Stimulated activated CD4-positive, alpha-beta T cell treated with anti-CD3 and anti-CD28 coated beads, Interleukin-4, amount 100 ng/mL, for 24 hours (primary cell): ENCODE measurements around the gene NBPF3.
"Not testable (repeated sequence)": the region's sequence is repeated elsewhere in the genome, so short reads cannot be mapped to it uniquely, and the experiment has no call there.

Source experiments
- DNase-seq: peaks from one replicate; pipeline ENCODE4 v3.0.0-alpha.2; 2020

NBPF3 gene

DNA sequence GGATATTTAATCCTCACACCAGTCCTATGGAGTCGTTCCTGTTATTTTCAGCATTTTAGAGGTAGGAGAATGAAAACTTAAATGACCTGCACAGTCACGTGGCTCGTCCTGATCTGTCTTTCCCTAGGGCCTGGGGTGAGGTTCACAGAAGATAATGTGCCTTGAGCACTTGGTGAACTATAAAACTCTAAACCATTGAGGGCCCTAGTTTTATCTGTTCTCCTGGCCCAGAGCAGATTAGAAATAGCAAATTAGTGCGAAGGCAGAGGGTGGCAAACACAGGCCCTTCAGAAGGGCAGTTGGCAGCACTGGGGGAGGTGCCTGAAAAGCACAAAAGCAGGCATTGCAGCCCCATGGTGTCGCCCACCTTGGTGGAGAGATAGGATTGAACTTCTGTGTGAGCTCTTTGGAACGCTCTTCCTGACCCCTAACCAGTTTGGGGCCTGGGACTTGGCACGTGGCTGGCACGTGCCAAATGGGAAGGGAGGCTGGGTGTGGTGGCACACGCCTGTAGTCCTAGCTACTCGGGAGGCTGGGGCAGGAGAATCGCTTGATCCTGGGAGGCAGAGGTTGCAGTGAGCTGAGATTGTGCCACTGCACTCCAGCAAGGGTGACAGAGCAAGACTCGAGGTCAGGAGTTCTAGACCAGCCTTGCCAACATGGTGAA is 1.2 kb upstream of the NBPF3 start:
- not testable (repeated sequence) for DNase-seq

GRCh38 chr1:21439345-21439720 is 604 bp upstream of the NBPF3 start:
- DNase-seq: no peak

DNA sequence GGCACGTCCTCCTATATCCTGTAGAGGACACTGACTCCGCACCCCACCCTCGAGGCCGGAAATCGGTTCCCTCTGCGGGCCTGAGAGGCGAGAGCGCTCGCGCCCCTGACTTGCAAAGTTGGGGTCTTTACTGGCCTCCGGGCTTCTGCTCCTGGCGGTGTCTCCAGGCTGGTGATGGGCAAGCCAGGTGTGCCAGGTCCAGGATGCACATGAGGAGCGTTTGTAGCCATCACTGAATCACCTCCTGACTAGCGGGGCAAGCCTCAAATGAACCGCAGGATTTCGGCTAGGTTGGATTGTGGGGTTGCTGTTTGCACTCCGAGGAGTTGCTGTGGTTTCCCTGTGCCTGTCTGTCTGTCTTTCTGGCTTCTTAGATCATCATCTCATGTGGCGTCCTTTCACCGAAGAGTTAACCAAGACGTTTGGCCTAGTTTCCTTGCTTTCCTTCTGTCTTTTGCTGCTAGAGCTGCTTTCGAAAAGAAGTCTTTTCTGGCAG is 741 bp downstream of the NBPF3 start:
- peak; percentile 24 for DNase-seq

DNA sequence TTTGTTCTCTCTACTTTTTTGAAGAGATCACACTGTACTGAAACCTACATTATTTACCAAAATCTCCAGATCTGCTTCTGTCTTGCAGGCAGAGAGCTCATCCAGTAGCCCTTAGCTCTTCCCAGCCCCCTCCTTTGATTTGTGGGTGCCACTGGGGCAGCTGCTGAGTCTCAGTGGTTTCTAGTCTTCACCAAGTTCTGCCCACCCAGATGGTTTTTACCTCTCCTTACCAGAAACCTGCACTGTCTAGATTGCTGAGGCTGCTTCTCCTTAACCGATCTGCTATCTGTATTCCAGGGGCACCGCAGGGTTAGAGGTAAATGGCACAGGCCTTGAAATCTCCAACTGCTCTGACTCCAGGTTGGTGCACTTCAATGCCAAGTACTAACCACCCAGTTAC is 6.7 kb downstream of the NBPF3 start:
- DNase-seq: not testable (repeated sequence)

GRCh38 chr1:21447311-21447710 is 7.4 kb downstream of the NBPF3 start:
- no peak for DNase-seq

DNA sequence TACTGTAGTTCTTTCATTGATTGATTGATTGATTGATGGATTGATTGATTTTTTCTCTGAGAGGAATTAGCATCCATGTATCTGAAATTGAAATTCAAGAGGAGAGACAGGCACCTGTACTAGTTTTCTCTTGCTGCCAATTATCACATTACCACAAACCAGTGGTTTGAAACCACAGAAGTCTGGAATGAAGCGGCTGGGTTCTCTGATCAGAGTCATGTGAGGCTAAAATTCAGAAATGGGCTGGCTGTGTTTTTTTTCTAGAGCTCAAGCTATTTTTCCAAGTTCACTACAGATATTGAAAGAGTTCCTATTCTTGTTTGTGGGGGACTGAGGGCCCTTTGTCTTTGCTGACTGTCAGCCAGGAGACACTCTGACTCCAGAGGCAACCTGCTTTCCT is 10.0 kb downstream of the NBPF3 start:
- DNase-seq: no peak

- no peak for DNase-seq
Measured at GRCh38 chr1:21451212-21451611, 11.3 kb downstream of the NBPF3 start.

DNA sequence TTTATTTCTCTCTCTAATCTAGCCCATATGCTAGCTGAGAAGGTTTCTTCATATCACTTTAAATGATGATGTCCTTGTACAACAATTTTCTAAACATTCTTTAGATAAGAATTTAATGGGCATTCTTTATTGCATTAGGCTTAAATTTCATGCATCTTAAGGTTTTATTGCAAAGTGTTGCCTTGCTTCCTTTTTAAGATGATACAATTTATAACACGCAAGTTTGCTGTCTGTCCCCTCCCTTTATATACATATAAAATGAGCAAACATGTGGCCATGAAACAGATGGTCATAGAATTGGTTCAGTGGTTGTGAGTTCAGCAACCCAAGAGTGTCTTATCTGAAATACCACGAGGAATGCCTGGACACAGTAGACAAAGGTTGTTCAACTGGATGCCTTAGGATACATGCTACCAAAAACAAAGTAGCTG is 12.1 kb downstream of the NBPF3 start:
- DNase-seq: no peak

- not testable (repeated sequence) for DNase-seq
Measured at GRCh38 chr1:21453964-21454614, 14.2 kb downstream of the NBPF3 start.

DNA sequence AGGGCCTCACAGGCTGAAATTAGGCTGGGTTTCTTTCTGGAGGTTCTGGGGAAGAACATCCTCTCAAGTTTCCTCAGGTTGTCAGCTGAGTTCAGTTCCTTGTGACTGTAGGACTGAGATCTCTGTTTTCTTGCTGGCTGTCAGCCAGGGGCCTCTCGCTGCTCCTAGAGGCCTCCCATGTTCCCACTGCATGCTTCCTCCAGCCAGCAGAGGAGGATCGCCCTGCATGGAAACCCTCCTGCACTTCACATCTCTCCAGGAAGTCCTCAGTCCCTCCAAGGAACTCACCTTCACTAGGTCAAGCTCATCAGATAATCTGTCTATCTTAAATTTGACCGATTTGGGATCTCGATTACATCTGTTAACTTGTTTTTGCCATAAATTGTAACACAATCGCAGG is 15.0 kb downstream of the NBPF3 start:
- DNase-seq: not testable (repeated sequence)

DNA sequence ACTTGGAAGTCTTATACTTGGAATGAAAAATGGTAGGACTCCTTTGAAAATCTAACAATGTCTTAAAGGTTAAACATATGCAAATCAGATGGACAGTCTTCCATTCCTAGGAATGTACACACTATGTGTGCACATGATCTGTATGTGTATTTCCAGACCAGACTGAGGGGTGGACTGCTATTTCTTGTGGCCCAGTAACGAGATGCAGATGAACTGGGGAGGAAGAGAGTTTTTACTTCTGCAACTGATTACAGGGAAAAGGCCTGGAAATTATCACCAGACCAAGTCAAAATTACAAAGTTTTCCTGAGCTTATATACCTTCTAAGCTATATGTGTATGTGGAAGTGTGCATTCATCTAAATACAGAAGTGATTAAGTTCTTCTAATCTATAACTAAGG is 17.7 kb downstream of the NBPF3 start:
- no peak for DNase-seq

DNA sequence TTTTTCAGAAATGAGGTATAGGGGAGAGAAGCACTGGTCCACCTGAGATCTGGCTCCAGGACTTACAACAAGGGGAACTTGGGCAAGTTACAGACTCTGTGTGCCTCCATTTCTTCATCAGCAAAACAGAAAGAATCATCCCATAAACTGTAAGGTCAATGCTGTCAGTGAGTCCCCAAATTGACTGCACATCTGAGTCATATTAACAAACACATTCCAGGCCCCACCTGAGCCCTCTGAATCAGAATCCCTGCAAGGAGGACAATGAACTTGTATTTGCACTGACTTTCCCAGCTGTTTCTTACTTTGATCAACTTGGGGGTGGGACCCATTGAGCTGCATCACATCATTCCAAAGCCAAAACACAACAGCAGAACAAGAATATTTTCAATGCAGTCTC is 25.2 kb downstream of the NBPF3 start:
- DNase-seq: not testable (repeated sequence)

GRCh38 chr1:21467946-21468345 is 28.0 kb downstream of the NBPF3 start:
- not testable (repeated sequence) for DNase-seq

- peak; percentile 15 for DNase-seq
Measured at GRCh38 chr1:21468599-21468998, 28.7 kb downstream of the NBPF3 start.

GRCh38 chr1:21469581-21469980 is 29.6 kb downstream of the NBPF3 start:
- DNase-seq: no peak

- DNase-seq: no peak
Measured at GRCh38 chr1:21472861-21473260, 32.9 kb downstream of the NBPF3 start.

- DNase-seq: no peak
Measured at GRCh38 chr1:21478356-21478755, 38.4 kb downstream of the NBPF3 start.

DNA sequence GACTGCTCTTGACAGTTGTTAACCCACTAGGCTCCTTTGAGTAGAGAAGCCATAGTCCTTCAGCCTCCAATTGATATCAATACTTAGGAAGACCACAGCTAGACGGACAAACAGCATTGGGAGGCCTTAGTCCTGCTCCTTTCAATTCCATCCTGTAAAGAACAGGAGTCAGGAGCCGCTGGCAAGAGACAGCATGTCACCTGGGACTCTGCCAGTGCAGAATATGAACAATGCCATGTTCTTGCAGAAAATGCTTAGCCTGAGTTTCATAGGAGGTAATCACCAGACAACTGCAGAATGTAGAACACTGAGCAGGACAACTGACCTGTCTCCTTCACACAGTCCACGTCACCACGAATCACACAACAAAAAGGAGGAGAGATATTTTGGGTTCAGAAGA is 43.9 kb downstream of the NBPF3 start:
- DNase-seq: not testable (repeated sequence)

DNA sequence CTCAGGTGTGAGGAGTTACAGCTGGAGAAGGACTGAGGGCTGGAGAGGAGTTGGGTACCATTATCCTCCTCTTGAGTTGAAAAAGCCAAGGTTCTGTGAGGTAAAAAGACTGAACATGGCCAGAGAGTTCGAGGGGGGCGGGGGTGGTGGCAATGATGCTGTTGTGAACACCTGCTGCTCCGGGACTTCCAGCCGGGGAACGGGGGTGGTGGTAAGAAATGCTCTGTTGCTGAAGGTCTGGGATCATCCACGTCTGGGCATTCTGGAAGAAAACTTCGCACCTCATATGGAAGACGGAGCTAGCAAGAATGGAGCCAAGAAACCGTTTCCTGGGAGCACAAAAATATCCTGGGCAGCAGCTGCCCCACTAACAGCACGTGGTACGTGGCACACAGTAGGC is 49.2 kb downstream of the NBPF3 start:
- no peak for DNase-seq

GRCh38 chr1:21490774-21491487 is 51.0 kb downstream of the NBPF3 start:
- DNase-seq: peak; percentile 28

- no peak for DNase-seq
Measured at GRCh38 chr1:21491488-21492355, 51.8 kb downstream of the NBPF3 start.

DNA sequence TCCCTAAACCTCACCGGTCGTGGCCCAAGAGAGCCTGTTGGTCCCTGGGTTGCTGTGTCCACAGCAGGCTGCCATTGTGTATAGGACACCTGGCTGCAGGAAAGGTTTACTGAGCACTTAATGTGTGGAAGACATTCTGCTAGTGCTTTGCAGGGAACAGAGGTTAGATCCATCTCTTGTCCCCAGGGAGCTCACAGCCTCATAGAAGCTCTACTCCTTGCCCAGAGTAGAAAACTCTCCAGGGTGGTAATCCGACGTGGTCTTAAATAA is 52.4 kb downstream of the NBPF3 start:
- no peak for DNase-seq

DNA sequence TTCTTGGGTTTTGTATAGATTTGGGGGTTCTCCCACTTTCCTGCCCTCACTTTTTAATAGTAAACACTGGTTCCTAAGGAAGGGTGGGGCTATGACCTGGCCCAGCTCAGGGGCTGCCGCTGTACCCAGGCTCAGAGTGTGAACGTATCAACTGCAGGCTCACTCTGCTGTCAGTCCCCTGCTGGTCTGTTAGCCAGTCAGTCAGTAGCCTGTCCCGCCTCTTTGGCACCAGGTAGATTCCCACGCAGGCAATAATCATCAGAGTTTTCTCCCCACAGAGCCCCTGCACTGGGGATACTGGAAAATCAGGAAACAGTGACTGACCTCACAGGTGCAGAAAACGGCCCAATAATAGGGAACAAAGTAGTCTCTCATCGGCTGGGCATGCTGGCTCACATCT is 54.3 kb downstream of the NBPF3 start:
- DNase-seq: no peak
